ENCODE measurements around the gene LAMB4.
A peak's percentile ranks its signal among the peaks of the same experiment; 100 is the strongest.

Gene LAMB4

GRCh38 chr7:108104324-108104723 is 25.8 kb downstream of the LAMB4 start:
- no peak for DNase-seq

GRCh38 chr7:108103558-108104298 is 26.4 kb downstream of the LAMB4 start:
- DNase-seq, result peak; percentile 47

DNA sequence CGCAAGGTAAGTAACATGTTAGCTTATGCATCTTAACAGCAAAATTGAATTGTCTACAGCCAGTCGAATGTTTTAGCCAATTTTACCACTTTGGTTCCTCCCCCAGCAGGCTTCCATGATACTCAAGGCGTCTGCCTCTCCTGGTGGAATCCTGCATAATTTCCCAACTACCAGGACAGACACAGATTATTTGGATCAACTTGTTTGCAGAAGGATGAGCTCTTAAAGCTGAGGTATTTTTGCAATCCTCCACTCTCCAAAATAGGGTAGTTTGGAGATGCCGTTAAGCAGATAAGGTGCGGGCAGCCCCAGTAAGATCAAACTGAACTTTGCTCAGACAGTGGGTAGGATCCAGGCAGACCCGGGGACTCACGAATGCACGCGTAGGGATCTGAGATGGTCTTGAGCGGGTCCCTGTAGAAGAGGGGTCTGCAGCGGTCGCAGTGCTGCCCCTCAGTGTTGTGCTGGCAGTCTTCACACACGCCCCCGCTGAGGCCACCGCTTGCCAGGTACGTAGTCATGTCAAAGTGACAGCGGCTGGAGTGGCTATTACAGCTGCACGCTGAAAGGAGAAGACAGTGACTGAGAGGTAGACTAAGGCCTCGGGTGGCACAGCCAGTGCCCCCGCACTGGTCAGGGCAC is 27.4 kb downstream of the LAMB4 start:
- DNase-seq, result no peak

GRCh38 chr7:108101759-108102158 is 28.4 kb downstream of the LAMB4 start:
- no peak for DNase-seq

DNA sequence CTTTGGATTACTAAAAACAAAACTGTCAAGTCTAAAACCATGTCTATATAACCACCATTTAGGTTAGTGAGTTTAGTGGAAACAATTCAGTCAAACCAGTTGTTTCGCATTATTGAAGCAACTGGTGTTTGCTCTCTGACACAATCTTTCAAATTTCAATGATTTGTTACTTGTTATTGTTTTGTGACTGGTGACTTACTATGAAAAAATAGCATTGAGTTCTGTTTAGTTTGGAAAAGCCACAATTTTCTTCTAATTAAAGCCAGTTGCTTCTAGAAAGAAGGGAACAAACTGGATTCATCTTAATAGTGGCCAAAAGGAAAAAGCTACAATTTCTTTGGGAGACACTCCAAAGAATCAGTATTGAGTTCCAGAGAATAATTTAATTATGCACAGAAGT is 30.4 kb downstream of the LAMB4 start:
- DNase-seq, result no peak

GRCh38 chr7:108097703-108098102 is 32.5 kb downstream of the LAMB4 start:
- no peak for DNase-seq

- no peak for DNase-seq
These were observed 33.2 kb downstream of the LAMB4 start for GRCh38 chr7:108096996-108097395.

DNA sequence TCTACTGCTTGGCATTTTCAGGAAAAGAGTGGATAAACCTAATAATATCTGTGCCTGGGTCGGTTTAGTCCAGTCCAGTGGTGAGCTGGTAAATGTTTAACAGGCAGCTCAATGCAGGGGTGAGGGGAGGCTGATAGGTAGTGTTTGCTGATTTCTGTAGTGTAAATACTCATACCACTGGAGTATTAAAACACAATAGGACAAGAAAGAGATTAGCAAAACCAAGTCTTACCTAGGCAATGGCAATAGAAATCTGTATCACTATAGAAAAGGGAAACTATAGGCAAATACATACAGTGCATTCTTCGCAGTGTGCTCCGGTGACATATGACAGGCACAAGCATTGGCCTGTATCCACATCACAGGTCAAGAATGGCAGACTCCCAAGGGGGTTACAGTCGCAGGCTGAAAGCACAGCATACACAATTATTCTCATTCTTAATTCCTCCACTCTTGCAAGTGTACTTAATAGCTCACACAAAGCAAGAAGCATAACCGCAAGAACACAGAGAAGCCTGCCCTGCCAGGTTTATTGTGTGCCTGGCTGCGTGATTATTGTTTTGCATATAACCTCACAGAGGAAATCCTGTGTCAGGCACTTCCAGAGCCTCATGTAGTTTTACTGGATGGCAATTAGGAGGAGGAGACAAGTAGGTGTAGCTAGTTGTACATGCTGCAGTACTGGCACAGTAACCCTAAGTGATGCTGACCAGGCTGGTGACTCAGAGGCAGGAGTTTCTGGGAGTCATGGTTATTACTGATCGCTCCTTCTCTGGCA is 35.0 kb downstream of the LAMB4 start:
- DNase-seq, result peak; percentile 83

GRCh38 chr7:108094346-108094745 is 35.8 kb downstream of the LAMB4 start:
- DNase-seq, result peak; percentile 60

DNA sequence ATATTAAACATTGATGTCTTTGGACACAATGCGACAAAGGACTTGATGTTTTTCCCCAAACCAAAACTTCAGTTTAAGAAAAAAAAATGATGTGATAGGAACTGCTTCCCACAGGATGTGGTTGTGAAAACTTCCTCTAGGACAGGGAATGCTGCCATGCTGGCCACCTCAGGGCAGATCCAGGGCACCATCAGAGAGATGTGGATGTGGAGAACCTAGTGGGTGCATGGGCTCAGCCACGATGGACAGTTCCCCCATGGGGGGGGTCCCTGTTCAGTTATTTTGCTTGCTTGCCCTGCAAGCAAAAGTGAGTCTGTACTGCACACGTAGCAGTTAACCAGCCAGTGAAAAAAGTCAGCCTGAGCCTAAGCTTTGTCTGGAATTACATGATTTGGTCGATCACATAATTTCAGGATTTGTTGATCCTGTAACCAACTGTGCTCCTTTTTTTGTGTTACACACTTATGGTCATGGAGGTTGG is 36.3 kb downstream of the LAMB4 start:
- DNase-seq, result peak; percentile 50

GRCh38 chr7:108093341-108093740 is 36.8 kb downstream of the LAMB4 start:
- no peak for DNase-seq

GRCh38 chr7:108091461-108091831 is 38.7 kb downstream of the LAMB4 start:
- no peak for DNase-seq

DNA sequence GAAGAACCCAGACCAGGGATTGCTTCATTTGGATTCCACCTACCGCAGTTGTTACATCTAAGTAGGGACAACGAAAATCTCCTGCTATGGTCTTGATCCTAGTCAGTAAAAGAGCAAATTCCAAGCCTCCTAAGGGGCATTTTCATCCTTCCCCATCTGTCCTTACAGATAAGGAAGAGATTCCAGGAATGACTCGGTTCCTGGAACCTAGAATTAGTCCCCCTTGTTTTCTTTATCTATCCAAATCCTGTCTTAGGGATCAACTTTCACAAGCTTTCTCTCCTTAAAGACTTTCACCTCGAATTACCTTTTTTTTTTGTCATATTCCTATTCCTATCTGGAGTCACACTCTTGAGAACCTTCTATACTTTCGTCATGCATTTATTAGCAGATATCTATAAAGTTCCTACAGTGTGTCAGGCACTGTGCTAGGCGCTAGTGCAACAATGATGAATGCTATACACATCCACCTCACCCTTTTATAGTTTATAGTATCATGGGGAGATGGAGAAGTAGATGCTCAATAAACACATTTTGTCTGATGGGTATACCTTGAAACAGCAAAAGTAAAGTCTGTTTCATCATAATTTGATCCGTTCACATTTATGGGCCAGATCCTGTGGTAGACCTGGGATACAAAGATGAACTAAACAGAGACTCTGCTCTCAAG is 39.2 kb downstream of the LAMB4 start:
- DNase-seq, result no peak

- no peak for DNase-seq
These were observed 40.8 kb downstream of the LAMB4 start for GRCh38 chr7:108089381-108089780.

DNA sequence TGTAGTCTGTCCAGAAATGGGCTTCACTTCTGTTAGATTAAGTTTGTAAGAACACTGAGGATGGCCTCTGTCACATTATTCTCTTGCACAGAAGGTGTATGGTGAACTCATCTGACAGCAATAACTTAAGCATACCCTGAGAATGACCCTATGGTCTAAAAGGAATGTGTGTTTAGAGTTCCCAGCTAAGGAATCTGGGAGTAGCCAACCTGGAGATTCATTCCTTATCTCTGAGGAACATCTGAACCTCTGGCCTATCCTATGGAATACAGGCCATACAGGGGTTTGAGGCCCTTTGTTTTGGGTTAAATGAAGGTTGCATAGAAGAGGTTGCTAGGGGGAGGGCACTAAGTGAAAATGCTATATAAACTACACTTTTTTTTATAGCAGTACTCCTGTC is 41.4 kb downstream of the LAMB4 start:
- DNase-seq, result peak; percentile 25

GRCh38 chr7:108087778-108088177 is 42.4 kb downstream of the LAMB4 start:
- DNase-seq, result no peak

DNA sequence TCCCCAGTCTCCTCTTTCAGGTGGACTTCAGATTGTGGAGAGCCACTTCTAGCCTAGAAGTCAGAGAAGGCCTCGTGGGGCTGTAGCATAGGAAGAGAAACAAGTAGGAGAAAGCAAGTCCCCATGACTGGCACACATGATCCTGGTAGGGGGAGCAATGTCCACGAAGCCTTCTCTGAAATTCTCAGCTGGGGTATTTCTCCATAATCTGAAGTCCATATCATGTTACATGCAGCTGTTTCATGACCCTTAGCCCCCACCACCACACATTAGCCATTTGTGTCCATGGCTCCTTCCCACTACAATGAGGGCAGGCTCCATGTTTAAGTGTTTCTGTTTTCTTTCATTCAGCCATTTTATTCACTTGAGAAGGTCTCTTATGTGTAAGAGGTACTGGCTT is 43.2 kb downstream of the LAMB4 start:
- no peak for DNase-seq

DNA sequence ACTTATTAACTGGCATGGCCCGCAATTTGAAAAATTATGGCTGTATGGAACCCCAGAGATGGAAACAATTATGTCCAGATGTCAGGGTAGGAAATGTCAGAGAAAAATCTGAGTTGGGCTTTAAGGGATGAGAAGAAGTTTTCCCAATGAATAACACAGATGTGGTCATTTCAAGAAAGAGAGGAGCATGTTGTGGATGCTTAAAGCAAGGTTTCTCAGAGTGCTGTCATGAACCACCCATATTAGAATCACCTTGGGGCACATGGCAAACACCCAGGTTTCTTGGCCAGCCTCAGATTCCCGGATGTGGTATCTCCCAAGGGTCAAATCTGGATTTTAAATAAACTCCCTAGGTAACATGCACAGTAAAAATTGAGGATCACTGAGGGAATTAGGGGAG is 43.6 kb downstream of the LAMB4 start:
- DNase-seq, result peak; percentile 50

- DNase-seq, result peak; percentile 46
These were observed 46.2 kb downstream of the LAMB4 start for GRCh38 chr7:108083980-108084379.

DNA sequence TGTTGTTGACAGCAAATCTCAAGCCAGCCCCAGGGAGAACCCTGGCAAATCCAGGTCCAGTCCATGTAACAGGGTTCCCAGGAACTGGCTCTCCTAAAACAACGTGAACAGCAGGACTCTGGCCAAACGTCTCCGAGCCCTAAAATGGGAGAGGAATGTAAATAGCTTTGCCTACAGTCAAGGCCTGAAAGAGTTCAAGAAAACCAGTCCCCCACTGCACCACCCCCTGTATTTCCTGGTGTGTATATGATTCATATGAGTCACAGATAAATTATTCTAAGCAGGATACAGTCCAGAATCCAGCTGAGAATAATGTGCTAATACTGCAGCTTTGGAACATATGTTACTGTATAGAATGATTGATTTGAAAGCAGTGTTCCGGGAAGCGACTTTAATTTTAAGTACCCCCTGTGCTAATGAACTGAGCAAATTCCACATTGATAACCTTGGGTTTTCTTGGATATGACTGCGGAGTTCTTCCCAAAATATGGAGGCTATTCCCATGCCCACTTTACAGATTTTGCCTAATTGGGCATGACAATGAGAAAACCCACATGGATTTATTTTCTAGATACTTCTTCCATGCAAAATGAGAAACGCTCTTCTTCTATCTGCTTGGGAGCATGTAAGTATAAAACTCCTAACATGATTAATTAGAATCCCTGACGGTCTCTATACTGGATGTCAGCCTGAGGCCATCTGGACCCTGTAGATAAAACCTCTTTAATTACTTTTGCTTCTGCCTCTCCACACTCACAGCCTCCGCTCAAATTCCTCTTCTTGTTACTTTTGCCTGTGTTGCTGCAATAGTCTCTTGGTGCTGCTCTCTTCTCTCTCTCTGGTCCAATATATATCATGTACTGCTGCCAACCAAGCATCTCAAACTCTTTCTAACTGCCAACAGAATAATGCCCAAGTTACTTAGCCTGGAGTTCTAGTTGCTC is 50.2 kb downstream of the LAMB4 start:
- DNase-seq, result peak; percentile 88

- DNase-seq, result no peak
These were observed 50.9 kb downstream of the LAMB4 start for GRCh38 chr7:108079276-108079647.

- no peak for DNase-seq
These were observed 51.5 kb downstream of the LAMB4 start for GRCh38 chr7:108078691-108079090.

Data from EL (cell line).